Esophagus muscularis mucosa (tissue), 4 donors: ENCODE measurements around the gene TF. TPM values are rescaled to one million over a fixed set of nuclear protein-coding genes. Genes with fewer than 3 reads are reported as not detected.
"Not testable (repeated sequence)": the region's sequence is repeated elsewhere in the genome, so short reads cannot be mapped to it uniquely, and the experiment has no call there.

Experiments used
- DNase-seq: peaks from one replicate; pipeline ENCODE4 v3.0.0-alpha.2; 2017; ENCODE audit errors: extremely low spot score
- H3K27ac ChIP-seq, 4 donors: fragments of 200-600 bp; sonication (generic); replicated peaks in 1 of 4; 1 replicate in 3 of 4; 2 replicates in 1 of 4; pipeline ENCODE4 v1.5.1; 2016 to 2019; ENCODE audit warnings: mild to moderate bottlenecking in 1 of 4
- H3K27me3 ChIP-seq, 4 donors: fragments of 200-600 bp; sonication (generic); one replicate each; pipeline versions ENCODE4 v1.5.1 to v1.6.0; 2016 to 2019
- H3K36me3 ChIP-seq, 4 donors: fragments of 200-600 bp; sonication (generic); one replicate each; pipeline ENCODE4 v1.5.1; 2016 to 2019
- H3K4me1 ChIP-seq, 4 donors: fragments of 200-600 bp; sonication (generic); one replicate each; pipeline ENCODE4 v1.5.1; 2016 to 2019
- H3K4me3 ChIP-seq, 4 donors: fragments of 200-600 bp; sonication (generic); 1 replicate in 2 of 4; 2 replicates in 2 of 4; pipeline ENCODE4 v1.5.1; 2016 to 2019; ENCODE audit warnings: mild to moderate bottlenecking in 4 of 4, moderate library complexity in 1 of 4
- H3K9me3 ChIP-seq, 4 donors: fragments of 200-600 bp; sonication (generic); 1 replicate in 3 of 4; 2 replicates in 1 of 4; pipeline ENCODE4 v1.5.1; 2016 to 2019
- CTCF ChIP-seq, 3 experiments: fragments of 200-600 bp in 2 of 3; fragments of 450-650 bp in 1 of 3; sonication (generic) in 2 of 3; IDR thresholded peaks; one replicate each; pipeline ENCODE4 v1.5.1; 2017 to 2019; ENCODE audit warnings: antibody characterized with exemption in 3 of 3, mild to moderate bottlenecking in 2 of 3, moderate library complexity in 1 of 3
- EP300 ChIP-seq: sonication (generic); formaldehyde crosslinking; IDR thresholded peaks from one replicate; pipeline ENCODE4 v1.6.1; 2017; ENCODE audit warnings: antibody characterized with exemption
- POLR2A ChIP-seq: fragments of 450-650 bp; IDR thresholded peaks from one replicate; pipeline ENCODE4 v1.6.1; 2017; ENCODE audit warnings: antibody characterized with exemption, moderate library complexity, mild to moderate bottlenecking, low read depth
- POLR2AphosphoS5 ChIP-seq, 2 donors: sonication (generic); formaldehyde crosslinking; IDR thresholded peaks; one replicate each; pipeline ENCODE4 v1.6.1; 2017; ENCODE audit warnings: antibody characterized with exemption in 2 of 2
- WGBS: methylation state at CpG from one replicate; pipeline ENCODE4 v1.1.5; 2018; 5-methylcytosine and 5-hydroxymethylcytosine counted together
- intact Hi-C: fragments of 100-400 bp; cut with DNase I; formaldehyde crosslinking; loops from one replicate; pipeline ENCODE4 v1.15.1; 2023
- total RNA-seq, 4 donors: library from RNA; depleted of rRNA; stranded (reverse); fragments of >200 nt; gene quantifications; one replicate each; pipeline versions ENCODE4 v1.1.0 to v1.2.1, GENCODE V29; 2016

TF gene
- total RNA-seq, 4 donors from 2014 or later: under 0.01 to 3.1 (median 0.28) TPM

GRCh38 chr3:133779626-133780203 lies 33.5 kb downstream of the TF start:
- Histone ChIP-seq H3K9me3 (no peaks in the 10 kb centered on the region), H3K4me3 (no peak overlapping the region), H3K27ac (no peak overlapping the region), H3K36me3 (no peaks in the 10 kb centered on the region), H3K4me1 (no peaks in the 10 kb centered on the region), H3K27me3 (peaks cover 0 to 4% (median 2%) of the 10 kb centered on the region in 4 donors)
- 75% methylated on average over 4 of the region's 4 CpGs for WGBS
- intact Hi-C loops: no loop called here
- DNase-seq: no peak
- no peak for TF ChIP-seq CTCF (IDR thresholded peaks at IDR 0.05)
- TF ChIP-seq EP300: no peak
- TF ChIP-seq POLR2AphosphoS5 (IDR thresholded peaks at IDR 0.05): no peak
- TF ChIP-seq POLR2A: no peak

GRCh38 chr3:133780756-133781155 lies 34.6 kb downstream of the TF start:
- DNase-seq, H3K27me3 ChIP-seq, H3K4me1 ChIP-seq, H3K36me3 ChIP-seq, H3K27ac ChIP-seq, H3K9me3 ChIP-seq, intact Hi-C loops, H3K4me3 ChIP-seq: not testable (repeated sequence)
- 91% methylated on average over 6 of the region's 6 CpGs for WGBS

- Histone ChIP-seq H3K36me3 (no peaks in the 10 kb centered on the region), H3K9me3 (no peaks in the 10 kb centered on the region), H3K27ac (no peak overlapping the region), H3K27me3 (peaks cover 0 to 4% (median 2%) of the 10 kb centered on the region in 4 donors), H3K4me3 (no peak overlapping the region), H3K4me1 (no peaks in the 10 kb centered on the region)
- DNase-seq: no peak
- intact Hi-C loops: no loop called here
- TF ChIP-seq POLR2AphosphoS5 (IDR thresholded peaks at IDR 0.05): no peak
- TF ChIP-seq EP300: no peak
- no peak for TF ChIP-seq CTCF (IDR thresholded peaks at IDR 0.05)
- TF ChIP-seq POLR2A: no peak
These were observed 35.4 kb downstream of the TF start for GRCh38 chr3:133781570-133781969.

GRCh38 chr3:133782454-133782853 lies 36.3 kb downstream of the TF start:
- no peaks in the 10 kb centered on the region for H3K4me1 ChIP-seq
- no peak for DNase-seq
- peaks cover 0 to 4% (median 2%) of the 10 kb centered on the region in 4 donors for H3K27me3 ChIP-seq
- H3K4me3 ChIP-seq: no peak overlapping the region
- H3K36me3 ChIP-seq: no peaks in the 10 kb centered on the region
- intact Hi-C loops: no loop called here
- H3K27ac ChIP-seq: no peak overlapping the region
- TF ChIP-seq POLR2A (no peak), POLR2AphosphoS5 (IDR thresholded peaks at IDR 0.05) (no peak), EP300 (no peak), CTCF (IDR thresholded peaks at IDR 0.05) (no peak)
- no peaks in the 10 kb centered on the region for H3K9me3 ChIP-seq
- WGBS: 92% methylated on average over 2 of the region's 2 CpGs

- Histone ChIP-seq H3K9me3 (no peaks in the 10 kb centered on the region), H3K36me3 (no peaks in the 10 kb centered on the region), H3K27ac (no peak overlapping the region), H3K4me3 (no peak overlapping the region), H3K4me1 (no peaks in the 10 kb centered on the region), H3K27me3 (peaks cover 0 to 4% (median 2%) of the 10 kb centered on the region in 4 donors)
- TF ChIP-seq CTCF (IDR thresholded peaks at IDR 0.05) (no peak), POLR2A (no peak), EP300 (no peak), POLR2AphosphoS5 (IDR thresholded peaks at IDR 0.05) (no peak)
- 45% methylated on average over 19 of the region's 32 CpGs for WGBS
- DNase-seq: no peak
- intact Hi-C loops: no loop called here
These were observed 37.6 kb downstream of the TF start for GRCh38 chr3:133783762-133784161.
